SKM-1 treated with dmso at 0.1 percent for 144 hours (cell line): Measurements from ENCODE around the gene LARP6.
A peak's percentile ranks its signal among the peaks of the same experiment; 100 is the strongest.
"Not testable (repeated sequence)": the region's sequence is repeated elsewhere in the genome, so short reads cannot be mapped to it uniquely, and the experiment has no call there.

ENCODE experiments used
- DNase-seq: peaks from one replicate; lab custom pipeline; 2025; ENCODE audit not compliant: unreplicated experiment; lab: John Stamatoyannopoulos, UW

LARP6 gene

DNA sequence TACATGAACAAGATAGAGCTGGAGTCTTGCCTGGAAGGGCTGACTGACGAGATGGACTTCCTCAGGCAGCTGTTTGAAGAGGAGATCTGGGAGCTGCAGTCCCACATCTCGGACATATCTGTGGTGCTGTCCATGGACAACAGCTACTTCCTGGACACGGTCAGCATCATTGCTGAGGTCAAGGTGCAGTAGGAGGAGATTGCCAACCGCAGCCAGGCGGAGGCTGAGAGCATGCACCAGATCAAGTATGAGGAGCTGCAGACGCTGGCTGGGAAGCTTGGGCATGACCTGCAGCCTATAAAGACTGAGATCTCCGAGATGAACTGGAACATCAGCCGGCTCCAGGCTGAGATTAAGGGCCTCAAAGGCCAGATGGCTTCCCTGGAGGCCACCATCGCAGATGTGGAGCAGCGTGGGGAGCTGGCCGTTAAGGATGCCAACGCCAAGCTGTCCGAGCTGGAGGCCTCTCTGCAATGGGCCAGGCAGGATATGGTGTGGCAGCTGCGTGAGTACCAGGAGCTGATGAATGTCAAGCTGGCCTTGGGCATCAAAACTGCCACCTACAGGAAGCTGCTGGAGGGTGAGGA, 5.5 kb upstream of the LARP6 start:
- no peak for DNase-seq

DNA sequence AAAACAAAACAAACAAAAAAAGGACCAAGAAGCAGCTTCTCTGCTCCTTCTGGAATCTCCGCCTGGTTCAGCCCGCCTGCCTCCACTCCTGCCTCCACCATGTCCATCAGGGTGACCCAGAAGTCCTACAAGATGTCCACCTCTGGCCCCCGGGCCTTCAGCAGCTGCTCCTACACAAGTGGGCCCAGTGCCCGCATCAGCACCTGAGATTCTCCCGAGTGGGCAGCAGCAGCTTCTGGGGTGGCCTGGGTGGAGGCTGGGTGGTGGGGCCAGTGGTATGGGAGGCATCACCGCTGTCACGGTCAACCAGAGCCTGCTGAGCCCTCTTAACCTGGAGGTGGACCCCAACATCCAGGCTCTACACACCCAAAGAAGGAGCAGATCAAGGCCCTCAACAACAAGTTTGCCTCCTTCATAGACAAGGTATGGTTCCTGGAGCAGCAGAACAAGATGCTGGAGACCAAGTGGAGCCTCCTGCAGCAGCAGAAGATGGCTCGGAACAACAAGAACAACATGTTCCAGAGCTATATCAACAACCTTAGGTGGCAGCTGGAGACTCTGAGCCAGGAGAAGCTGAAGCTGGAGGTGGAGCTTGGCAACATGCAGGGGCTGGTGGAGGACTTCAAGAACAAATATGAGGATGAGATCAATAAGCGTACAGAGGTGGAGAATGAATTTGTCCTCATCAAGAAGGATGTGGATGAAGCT, 4.8 kb upstream of the LARP6 start:
- not testable (repeated sequence) for DNase-seq

DNA sequence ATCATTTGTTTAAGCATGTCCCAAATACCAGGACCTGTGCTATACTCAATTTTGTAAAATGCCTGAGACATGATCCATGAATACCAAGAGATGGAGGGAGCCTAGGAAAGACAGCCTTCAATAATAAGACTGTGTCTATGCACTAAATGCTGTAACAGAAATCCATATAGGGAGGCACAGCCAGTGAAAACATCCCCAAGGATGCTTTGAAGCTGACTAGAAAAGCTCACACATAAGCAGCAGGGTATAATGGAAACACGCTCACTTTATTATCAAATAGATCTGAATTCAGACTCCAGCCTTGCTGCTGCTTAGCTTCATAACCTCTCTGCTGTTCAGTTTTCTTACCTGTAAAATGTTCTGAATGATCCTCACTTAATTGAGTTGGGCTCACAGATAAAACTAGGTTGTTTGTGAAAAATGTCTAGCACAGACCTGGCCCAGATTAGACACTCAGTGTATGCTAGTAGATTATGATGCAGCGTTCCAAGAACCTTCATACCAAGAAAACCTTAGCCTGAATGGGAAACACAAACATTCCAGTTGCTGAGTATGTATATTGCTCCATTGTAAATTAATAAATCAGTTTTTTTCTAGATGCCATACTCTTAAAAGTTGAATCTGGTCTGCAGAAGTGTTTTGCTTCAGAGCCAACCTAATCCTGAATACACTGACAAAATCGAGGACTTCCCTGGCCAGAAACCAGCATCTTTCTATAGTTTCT, 3.8 kb upstream of the LARP6 start:
- no peak for DNase-seq

DNA sequence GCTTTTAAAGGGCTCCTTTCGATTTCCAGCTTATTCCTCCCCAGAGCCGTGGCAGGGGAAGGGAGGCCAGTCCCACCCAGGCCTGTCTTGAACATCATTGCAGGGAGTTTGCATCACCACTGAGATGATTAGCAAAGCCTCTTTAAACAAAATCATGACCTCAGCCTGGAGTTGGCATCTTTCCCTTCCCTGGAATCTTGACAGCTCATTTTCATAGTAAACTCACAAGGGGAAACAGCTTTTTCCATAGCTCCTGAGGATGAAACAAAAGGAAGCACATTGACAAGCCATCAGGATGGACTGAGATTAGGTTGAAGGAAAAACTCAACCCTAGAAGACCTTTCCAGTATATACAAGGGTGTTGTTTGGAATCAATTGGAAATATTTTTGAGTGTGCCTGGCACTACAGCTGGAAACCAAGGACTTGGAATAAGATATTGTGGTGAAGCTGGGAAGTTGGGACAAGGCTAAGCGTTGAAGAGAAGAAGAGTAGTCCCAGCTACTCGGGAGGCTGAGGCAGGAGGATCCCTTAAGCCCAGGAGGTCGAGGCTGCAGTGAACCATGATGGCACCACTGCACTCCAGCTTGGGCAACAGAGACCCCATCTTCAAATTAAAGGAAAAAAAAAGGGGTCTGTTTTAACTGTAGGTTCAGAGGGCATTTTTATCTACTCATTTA, 3.1 kb upstream of the LARP6 start:
- DNase-seq = no peak

DNA sequence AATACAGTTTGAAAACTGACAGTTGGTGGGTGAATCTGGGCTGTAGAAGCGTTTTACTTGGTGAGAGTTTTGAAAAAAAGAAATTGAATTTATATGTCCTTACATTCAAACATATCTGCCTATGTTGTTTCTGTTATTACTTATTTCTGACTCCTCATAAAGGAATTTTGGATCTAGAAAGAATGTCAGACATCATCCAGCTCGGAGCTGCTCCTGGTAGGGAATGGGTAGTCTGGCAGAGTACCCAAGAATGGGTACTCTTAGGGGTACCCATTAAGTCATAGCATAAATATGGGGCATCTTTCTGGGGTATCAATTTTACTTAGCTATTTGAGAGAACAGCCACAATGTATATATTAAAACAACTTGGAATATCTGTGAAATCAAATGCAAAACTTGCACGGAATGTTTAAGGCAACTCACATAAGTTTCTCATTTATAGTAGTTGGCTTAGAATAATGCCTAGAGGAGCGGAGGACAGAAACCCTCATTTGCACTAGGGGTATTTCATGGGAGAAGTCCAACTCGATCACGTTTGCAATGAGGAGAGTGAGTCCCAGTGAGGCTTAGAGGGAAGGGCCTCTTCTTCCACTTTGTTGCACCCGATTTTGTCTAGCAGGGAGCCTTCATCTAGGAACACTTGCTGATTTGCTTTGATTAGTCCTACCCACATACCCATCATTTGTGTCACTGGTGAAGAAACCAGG, 2.4 kb upstream of the LARP6 start:
- DNase-seq = no peak

DNA sequence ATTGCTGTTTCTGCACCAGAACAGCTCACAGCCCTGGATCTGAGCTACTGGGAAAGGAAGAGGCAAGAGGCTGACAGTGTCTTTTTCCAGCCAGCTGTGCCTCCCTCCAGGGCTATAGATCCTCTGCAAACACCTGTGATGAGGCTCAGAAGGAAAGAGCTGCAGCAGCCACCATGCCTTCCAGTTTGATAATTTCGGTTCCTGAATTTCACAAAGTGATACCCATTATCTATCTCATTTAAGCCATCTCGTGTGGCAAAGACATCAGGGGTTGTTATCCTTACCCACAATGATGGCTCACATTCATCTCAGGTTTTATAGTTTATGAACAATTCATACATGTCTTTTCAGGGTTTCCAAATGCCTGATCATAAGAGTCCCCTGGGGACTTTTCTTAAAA, 1.8 kb upstream of the LARP6 start:
- no peak for DNase-seq

DNA sequence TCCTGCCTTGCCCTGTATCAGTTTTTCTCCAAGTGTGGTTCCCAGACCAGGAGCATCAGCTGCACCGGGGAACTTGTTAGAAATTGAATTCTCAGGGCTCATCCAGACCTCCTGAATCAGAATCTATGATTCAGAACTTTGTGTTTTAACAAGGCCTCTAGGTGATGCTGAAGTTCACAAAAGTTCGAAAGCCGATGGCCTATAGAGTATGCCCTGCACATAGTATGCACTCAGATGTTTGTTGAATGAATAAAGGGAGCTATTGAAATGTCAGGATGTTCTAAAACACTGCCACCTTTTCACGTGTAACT, 664 bp upstream of the LARP6 start:
- DNase-seq = no peak

DNA sequence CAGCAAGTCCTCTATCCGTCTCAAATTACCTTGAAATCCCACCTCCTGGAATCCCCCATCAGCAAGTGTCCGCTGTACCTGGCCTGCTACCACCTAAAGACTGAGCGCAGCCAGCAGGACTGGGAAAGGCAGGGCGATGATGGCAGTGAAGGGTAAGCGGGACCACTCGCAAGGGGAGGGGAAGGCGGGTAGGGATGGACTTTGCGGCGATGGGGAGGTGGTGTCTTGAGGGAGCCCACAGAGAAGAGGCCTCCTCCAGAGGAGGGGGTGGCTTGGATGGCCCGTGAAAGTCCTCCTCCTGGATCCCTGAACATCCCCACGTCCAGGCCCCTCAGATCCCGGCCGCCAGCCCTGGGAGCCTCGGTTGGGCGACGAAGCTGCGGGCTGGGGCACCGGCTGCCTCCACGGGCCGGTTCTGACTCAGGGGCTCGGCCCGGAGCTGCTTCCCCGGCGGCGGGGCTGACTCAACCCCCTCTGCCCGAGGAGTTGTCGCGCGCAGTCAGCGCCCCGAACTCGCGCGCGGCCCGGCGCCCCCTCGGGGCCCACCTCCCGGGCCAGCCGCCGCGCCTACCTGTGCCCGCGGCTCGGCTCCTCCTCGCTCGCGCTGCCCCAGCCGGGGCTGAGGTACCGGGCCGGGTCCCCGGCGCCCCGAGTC, 512 bp downstream of the LARP6 start:
- no peak for DNase-seq

DNA sequence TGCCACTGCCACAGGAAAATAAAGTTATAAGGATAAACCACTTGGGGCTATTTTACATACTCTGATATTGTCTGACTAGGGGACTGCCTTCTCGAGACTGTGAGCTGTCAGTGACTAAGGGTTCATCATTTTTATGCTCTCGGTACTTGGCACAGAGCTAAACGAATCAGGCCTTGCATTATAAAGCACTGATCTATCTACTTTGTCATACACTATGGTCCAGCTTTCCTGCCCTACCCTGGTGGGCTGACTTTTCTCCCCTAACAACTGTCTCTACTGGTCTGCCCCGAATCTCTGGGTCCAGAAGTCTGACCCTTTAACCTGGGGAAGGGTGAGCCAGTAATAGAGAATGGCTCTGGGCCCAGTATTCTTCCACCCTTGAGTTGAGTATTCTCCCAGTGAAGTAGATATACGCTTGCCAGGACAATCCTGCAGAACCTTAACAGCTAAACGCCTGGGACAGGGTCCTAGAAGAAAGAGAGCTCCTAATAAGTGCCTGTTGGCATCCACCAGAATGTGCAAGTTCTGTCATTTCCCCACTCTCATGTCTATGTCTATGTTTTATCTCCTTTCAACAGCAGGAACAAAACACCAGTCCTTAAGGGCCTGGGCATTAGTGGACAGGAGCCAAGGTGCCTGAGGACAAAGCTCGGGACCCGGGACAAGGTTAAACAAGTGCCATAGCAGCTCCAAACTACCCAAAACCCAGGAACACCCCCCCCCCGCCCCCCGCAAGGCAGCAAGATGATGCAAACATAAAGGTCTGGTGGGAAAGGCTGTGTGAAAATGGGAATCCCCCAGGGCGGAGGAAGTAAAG, 1.2 kb downstream of the LARP6 start:
- DNase-seq = no peak

DNA sequence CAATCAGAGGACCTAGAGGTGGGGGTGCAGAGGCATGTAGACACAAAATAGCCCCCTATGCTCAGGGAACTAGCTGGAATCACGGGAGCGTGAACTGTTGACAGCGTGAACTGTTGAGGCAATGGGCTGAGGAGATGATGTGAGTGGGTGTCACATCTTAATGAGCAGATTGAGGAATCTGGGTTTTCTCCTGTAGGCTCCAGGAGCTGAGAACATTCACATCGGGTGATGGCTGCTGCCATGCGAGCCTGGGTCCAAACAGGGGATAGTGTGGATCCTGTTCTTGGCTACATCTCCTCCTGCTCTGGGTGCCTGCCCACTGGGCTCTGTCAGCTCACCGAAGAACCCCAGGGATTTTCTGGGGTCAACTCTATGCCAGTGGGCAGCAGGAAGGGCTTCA, 2.1 kb downstream of the LARP6 start:
- no peak for DNase-seq

DNA sequence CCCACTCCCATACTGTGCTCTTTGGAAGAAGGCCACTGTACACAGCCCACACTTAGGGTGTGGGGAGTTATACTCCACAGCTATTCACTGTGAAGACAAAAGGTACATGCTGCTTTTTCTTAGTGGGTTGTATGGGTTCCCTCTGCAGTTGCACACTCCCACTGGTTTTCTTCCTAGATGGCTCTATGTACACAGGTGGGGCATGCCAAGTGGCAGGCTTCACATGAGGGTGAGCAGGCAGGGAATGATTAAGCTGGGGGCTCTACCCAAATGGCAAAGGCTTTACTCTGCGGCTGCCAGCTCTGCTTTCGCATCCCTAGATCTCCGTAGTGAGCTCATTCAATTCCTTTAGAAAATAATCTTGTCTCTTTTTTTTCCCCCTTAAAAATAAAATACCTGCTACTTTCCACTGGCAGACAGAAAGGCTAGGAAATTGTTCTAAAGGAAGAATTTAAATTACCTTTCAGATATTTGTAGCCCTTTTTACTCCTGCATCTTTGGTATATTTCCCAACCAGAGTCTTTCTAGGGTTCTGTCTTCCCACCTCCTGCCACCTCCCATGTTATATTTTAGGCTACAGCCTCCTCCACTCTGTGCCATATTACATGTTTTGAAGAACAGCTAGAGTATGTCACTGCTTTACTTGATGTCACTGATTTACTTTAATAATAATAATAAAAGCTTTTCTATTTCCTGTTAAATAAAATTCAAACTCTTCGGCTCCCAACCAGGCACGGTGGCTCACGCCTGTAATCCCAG, 8.2 kb downstream of the LARP6 start:
- DNase-seq = no peak

DNA sequence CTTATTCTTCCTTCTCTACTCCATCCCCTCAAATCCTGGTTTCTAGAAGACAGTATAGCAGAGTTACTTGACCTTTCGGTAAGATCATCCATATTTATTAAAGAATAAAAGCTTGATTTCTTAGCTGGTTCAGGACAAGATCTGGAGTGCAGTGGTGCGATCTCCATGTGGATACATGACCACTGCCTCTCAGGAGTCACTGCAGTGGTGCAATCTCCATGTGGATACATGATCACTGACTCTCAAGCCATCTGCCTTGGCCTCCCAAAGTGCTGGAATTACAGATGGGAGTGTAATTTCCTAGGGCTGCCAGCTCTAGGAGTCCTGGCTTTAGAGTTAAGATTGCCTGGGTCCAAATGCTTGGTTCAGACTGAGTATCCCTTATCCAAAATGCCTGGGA, 16.5 kb downstream of the LARP6 start:
- DNase-seq = no peak

DNA sequence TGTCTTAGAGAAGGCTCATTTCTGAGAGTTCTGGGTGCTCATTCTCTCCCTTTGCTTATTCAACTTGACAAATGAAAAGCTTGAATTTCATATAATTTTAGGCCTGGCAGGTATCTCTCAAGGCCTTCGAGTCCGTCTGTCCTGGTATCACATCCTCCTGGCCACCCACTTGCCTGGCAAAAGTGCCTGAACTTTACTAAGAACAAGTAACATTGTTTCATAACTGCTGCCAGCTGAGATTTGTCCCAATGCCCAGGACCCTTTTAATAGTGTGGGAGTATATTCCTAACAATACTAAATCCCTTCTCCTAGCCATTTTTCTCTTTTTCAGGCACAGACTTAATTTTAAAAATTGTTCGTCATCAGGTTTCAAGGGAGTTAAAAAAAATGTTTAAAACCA, 18.1 kb downstream of the LARP6 start:
- DNase-seq = no peak

DNA sequence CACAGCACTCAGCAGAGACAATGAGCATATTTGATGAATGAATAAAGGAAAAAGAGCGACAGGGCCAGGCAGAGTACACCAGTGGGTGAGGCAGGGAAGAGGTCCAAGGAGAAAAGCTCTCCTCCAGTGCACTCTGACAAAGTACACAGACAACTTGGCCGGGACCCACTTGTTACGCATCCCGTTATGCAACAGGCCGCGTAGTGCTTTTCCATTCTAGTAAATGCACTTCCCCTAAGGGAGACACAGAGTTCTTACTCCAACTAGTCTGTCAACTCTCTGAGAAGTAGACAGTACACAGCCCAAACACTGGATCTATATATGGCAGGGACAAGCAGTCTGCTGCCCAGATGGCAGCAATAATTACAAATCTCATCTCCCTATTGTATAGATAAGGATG, 18.5 kb downstream of the LARP6 start:
- DNase-seq = no peak

DNA sequence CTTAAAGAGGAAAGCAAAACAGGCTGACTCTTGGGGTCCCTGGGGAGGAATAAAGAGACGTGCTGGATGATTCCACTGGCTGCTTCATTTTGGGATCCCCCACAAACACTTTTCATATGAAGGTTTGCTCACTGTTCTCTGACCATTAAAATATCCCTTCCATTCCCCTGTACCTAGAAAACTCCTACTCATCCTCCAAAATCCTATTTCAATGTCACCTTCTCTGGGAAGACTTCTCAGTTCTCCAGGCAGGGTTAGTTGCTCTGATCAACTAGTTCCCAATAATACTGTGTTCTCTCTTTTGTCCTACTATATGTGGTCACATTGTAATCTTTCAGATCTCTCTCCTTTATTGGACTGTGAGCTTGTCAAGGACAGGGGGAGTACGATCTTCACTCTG, 19.0 kb downstream of the LARP6 start:
- no peak for DNase-seq

DNA sequence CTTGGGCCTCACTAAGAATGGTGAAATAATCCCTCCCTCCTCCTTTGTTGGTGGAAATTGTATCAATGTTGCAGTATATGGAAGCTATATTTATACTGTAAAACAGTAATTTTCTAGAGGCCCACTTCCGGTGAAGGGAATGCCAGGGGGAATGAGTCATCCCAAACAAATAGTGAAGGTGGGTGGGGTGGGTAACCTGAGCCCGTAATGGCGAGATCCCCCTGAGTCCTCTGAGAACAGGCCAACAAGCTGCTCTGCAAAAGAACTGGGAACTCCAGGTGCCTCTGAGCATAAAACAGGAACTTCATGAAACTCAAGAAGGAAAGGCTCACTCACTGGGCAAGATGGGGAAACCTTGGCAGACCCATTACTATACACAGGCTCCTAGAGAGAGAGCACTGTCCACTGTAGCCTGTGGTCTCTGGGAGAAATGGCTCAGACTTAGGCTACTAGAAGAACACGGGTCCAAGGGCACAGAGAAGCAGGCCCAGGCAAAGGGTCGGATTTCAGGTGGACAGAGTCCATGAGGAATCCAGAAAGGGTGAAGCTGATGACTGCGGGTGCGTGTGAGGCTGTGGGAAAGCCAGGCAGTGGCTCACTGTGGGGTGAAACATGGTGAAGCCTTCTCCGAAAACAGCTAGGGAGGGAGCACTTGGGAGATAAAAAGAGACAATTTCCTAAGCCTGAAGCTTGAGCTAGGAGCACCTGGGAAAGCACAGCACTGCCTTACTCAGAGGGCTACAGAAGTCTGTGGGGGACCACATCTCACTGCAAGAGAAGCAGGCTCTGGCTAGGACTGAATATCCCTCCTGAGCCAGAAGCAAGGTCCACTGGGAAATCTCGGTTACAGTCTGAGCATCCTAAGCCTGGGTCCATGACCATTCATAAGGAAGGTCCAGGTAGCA, 19.8 kb downstream of the LARP6 start:
- peak; percentile 33 for DNase-seq

DNA sequence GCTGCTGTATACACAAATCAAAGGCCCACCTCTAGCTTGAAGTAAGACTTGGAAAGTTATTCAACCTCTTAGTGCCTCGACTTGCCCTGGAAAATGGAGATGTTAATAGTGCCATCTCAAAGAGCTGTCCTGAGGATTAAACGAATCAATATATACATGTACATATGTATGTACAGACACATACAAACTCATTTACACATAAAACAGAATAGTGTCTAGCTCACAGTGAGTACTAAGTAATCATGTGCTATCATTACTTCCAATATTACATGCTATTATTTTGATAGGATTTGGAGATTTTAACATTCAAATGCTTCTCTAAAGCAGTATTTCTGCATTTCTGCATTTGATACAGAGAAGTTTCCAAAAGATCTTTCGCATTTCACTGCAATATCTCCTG, 20.5 kb downstream of the LARP6 start:
- DNase-seq = no peak

DNA sequence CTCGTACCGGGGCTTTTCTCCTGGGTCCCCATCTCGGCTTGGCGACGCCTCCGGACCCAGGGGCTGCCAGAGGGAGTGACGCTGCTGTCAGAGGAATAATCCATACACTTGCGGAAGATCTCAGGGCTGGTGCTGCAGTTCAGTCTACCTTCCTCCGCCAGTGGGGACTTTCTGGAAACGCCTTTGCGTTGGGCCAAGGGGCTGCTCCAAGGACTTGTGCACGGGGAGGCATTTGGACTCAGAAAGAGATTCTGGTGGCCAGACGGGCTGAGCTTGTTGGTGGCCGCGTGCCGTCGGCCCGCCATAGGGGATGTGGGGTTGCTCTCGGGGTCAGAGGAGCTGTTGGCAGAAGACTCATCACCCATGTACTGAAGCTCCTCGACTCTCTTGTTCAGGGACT, 21.8 kb downstream of the LARP6 start:
- DNase-seq = no peak
